ENCODE data around the gene MEGF6. TPM values are rescaled to one million over a fixed set of nuclear protein-coding genes. Genes with fewer than 3 reads are reported as not detected.

Gene MEGF6
- total RNA-seq, 1 donor from 2014 or later: 10.9 TPM

DNA sequence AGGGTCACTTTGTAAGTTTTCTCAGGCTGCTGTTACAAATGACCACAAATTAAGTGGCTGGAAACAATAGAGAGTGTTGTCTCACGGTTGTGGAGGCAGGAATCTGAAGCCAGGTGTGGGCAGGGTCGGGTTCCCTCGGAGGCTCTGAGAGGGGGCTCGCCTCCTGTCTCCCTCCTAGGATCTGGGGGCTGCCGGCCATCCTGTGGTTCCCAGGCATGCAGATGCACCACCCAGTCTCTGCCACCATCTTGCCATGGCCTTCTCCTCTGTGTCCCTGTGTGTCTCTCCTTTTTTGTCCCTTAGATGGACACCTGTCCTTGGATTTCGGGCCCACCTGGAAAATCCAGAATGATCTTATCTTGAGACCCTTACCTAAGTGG, 45.8 kb upstream of the MEGF6 start:
- TF ChIP-seq, protein P1, sequence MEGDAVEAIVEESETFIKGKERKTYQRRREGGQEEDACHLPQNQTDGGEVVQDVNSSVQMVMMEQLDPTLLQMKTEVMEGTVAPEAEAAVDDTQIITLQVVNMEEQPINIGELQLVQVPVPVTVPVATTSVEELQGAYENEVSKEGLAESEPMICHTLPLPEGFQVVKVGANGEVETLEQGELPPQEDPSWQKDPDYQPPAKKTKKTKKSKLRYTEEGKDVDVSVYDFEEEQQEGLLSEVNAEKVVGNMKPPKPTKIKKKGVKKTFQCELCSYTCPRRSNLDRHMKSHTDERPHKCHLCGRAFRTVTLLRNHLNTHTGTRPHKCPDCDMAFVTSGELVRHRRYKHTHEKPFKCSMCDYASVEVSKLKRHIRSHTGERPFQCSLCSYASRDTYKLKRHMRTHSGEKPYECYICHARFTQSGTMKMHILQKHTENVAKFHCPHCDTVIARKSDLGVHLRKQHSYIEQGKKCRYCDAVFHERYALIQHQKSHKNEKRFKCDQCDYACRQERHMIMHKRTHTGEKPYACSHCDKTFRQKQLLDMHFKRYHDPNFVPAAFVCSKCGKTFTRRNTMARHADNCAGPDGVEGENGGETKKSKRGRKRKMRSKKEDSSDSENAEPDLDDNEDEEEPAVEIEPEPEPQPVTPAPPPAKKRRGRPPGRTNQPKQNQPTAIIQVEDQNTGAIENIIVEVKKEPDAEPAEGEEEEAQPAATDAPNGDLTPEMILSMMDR (IDR thresholded peaks at IDR 0.05): no peak
- POLR2A ChIA-PET: interaction anchor here (1.4 to 2.2 kb wide), 4 partner anchors 9 to 20 kb away, joined by 4 to 42 read pairs (median 22); no protein-coding TSS in a partner anchor
- CTCF ChIA-PET: no interaction called here
- DNase-seq (no peak), ATAC-seq (ENCODE audit: low read depth) (no peak)
- peaks cover 32% of the 10 kb centered on the region for H3K27me3 Mint-ChIP-seq
- peaks cover 30% of the 10 kb centered on the region for H3K4me1 Mint-ChIP-seq
- H3K4me3 Mint-ChIP-seq: no peak overlapping the region
- H3K9me3 Mint-ChIP-seq: no peaks in the 10 kb centered on the region
- H3K36me3 Mint-ChIP-seq (ENCODE audit: low read depth): no peaks in the 10 kb centered on the region
- peak overlapping the region; percentile 68 for H3K27ac Mint-ChIP-seq
- intact Hi-C loops (cut with micrococcal nuclease): no loop called here

DNA sequence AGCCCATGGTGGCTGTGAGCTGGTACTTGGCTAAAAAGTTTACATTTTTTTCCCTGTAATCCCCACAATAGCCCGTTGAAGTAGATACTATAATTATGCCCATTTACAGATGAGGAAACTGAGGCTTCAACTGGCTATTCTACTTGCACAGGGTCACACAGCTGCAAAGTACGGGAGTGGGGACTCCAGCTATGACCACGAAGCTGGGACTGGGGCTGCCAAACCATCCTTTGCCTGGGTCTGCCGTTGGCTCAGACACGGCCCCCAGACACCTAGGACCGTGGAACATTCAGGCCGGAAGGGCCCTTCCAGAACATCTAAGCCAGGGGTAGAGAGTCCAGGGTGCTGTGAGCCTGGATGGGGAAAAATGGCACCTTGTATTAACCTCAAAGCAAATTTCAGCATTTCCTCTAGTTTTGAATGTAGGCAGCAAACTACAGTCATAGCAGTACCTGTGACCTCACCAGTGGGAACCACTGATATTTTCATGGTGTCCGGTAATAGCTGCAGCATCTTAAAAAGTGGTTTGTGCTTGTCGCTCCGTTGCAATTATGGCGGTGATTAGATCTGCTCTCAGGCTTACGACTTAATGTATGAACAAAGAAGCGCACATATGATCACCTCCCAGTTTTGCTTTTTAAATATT, 45.3 kb upstream of the MEGF6 start:
- DNase-seq (no peak), ATAC-seq (ENCODE audit: low read depth) (peak; percentile 68)
- intact Hi-C loops (cut with micrococcal nuclease): loop anchor here (1.0 kb wide), 2 partner anchors 10 to 21 kb away; no protein-coding TSS in a partner anchor
- Mint-ChIP-seq H3K4me1 (peaks cover 30% of the 10 kb centered on the region), H3K36me3 (ENCODE audit: low read depth) (no peaks in the 10 kb centered on the region), H3K4me3 (peak overlapping the region; percentile 42), H3K9me3 (no peaks in the 10 kb centered on the region), H3K27ac (peak overlapping the region; percentile 68), H3K27me3 (peaks cover 32% of the 10 kb centered on the region)
- CTCF ChIA-PET: no interaction called here
- TF ChIP-seq, protein P1 (IDR thresholded peaks at IDR 0.05): no peak
- POLR2A ChIA-PET: interaction anchor here (1.4 to 2.2 kb wide), 5 partner anchors 9 to 24 kb away, joined by 3 to 42 read pairs (median 12); no protein-coding TSS in a partner anchor

DNA sequence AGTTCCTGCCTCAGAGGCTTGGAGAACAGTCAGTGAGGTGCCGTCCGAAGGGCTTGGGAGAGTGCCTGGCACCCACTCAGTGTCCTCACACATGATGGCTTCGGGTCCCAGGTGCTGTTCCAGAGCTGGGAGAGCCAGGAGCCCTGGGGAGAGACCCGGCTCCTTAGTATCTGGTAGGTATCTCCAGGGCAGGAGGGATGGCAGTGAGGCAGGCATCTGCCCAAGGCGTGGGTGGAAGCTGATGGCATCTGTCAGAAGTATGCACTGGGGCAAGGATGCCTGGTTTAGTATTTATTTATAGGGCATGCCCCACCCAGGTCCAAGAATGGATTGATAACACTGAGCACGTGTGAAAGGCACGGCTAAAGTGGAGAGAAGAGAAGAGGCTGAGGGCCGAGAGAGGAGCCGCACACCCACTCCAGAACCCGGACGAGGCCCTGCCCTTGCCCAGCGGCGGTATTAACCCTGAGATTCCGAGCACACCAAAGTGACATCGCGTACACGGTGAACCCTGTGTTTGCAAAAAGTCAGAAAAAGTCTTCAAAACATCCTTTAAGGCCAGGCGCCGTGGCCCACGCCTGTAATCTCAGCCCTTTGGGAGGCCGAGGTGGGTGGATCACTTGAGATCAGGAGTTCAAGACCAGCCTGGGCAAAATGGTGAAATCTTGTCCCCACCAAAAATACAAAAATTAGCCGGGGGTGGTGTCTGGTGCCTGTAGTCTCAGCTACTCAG, 43.4 kb upstream of the MEGF6 start:
- Mint-ChIP-seq H3K27me3 (peaks cover 39% of the 10 kb centered on the region), H3K9me3 (no peaks in the 10 kb centered on the region), H3K36me3 (ENCODE audit: low read depth) (no peaks in the 10 kb centered on the region), H3K27ac (no peak overlapping the region), H3K4me3 (no peak overlapping the region), H3K4me1 (peaks cover 33% of the 10 kb centered on the region)
- CTCF ChIA-PET: no interaction called here
- POLR2A ChIA-PET: interaction anchor here (1.1 to 2.2 kb wide), 5 partner anchors 11 to 36 kb away, joined by 3 to 42 read pairs (median 3); no protein-coding TSS in a partner anchor
- DNase-seq: no peak
- ATAC-seq (ENCODE audit: low read depth): no peak
- intact Hi-C loops (cut with micrococcal nuclease): no loop called here
- TF ChIP-seq, protein P1 (IDR thresholded peaks at IDR 0.05): no peak

DNA sequence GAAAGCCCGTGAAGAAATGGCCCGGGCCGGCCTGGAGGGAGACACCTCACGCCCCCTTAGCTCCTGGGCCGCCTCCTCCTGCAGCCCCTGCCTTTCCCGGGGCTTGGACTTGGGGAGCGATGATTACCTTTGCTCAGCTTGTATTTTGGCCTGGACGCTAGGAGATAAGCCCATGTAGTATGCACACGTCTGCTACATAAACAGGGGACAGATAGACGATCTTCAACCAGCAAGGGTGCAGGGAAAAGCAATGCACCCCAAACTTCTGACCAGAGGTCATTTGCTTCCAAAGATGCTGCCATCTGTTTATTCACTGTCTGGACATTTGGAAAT, 41.9 kb upstream of the MEGF6 start:
- Mint-ChIP-seq H3K27me3 (peaks cover 33% of the 10 kb centered on the region), H3K27ac (no peak overlapping the region), H3K4me1 (peaks cover 44% of the 10 kb centered on the region), H3K36me3 (ENCODE audit: low read depth) (no peaks in the 10 kb centered on the region), H3K9me3 (no peaks in the 10 kb centered on the region), H3K4me3 (peak overlapping the region; percentile 30)
- DNase-seq (no peak), ATAC-seq (ENCODE audit: low read depth) (no peak)
- CTCF ChIA-PET: no interaction called here
- TF ChIP-seq, protein P1 (IDR thresholded peaks at IDR 0.05): no peak
- intact Hi-C loops (cut with micrococcal nuclease): no loop called here
- POLR2A ChIA-PET: interaction anchor here (0.8 kb wide), 2 partner anchors 24 to 162 kb away, joined by 3 to 4 read pairs; no protein-coding TSS in a partner anchor

Data from activated B cell treated with CpG ODN at 0.5 μM for 24 hours (primary cell).